Activated naive CD8-positive, alpha-beta T cell treated with anti-CD3 and anti-CD28 coated beads for 36 hours (primary cell): ENCODE data around the gene BMERB1. TPM values are rescaled to one million over a fixed set of nuclear protein-coding genes. Genes with fewer than 3 reads are reported as not detected.
"Not testable (repeated sequence)": the region's sequence is repeated elsewhere in the genome, so short reads cannot be mapped to it uniquely, and the experiment has no call there.

Experiments
- DNase-seq: peaks from one replicate; pipeline ENCODE4 v3.0.0; 2021
- H3K27ac Mint-ChIP-seq: one replicate; pipeline ENCODE4 v1.8.0; 2022; ENCODE audit warnings: mild to moderate bottlenecking, moderate library complexity, mixed read lengths
- H3K27me3 Mint-ChIP-seq: one replicate; pipeline ENCODE4 v1.8.0; 2022; ENCODE audit warnings: mild to moderate bottlenecking, mixed read lengths
- H3K36me3 Mint-ChIP-seq: one replicate; pipeline ENCODE4 v1.8.0; 2021; ENCODE audit warnings: mild to moderate bottlenecking, mixed read lengths
- H3K4me1 Mint-ChIP-seq: one replicate; pipeline ENCODE4 v1.8.0; 2021; ENCODE audit warnings: mixed read lengths
- H3K4me3 Mint-ChIP-seq: one replicate; pipeline ENCODE4 v1.8.0; 2022; ENCODE audit warnings: mild to moderate bottlenecking, moderate library complexity, mixed read lengths
- H3K9me3 Mint-ChIP-seq: one replicate; pipeline ENCODE4 v1.8.0; 2022; ENCODE audit warnings: mixed read lengths
- total RNA-seq, 2 experiments: library from RNA; stranded (reverse); gene quantifications; one replicate each; pipeline ENCODE4 v1.2.3, GENCODE V29; 2021

Gene BMERB1
- total RNA-seq, 2 experiments from 2014 or later, result 19.9 to 24.8 TPM

GRCh38 chr16:15532825-15533224, 98.4 kb downstream of the BMERB1 start:
- DNase-seq, result no peak
- Mint-ChIP-seq H3K27ac (no peak overlapping the region), H3K4me1 (no peaks in the 10 kb centered on the region), H3K27me3 (no peaks in the 10 kb centered on the region), H3K4me3 (no peak overlapping the region), H3K36me3 (peaks cover 9% of the 10 kb centered on the region), H3K9me3 (no peaks in the 10 kb centered on the region)

GRCh38 chr16:15533386-15533785, 99.0 kb downstream of the BMERB1 start:
- Mint-ChIP-seq H3K9me3 (no peaks in the 10 kb centered on the region), H3K27me3 (no peaks in the 10 kb centered on the region), H3K4me1 (no peaks in the 10 kb centered on the region), H3K4me3 (no peak overlapping the region), H3K27ac (no peak overlapping the region), H3K36me3 (peaks cover 9% of the 10 kb centered on the region)
- DNase-seq, result no peak

GRCh38 chr16:15535772-15536171, 101.4 kb downstream of the BMERB1 start:
- no peaks in the 10 kb centered on the region for H3K4me1 Mint-ChIP-seq
- no peak overlapping the region for H3K4me3 Mint-ChIP-seq
- no peak overlapping the region for H3K27ac Mint-ChIP-seq
- H3K36me3 Mint-ChIP-seq, result peaks cover 9% of the 10 kb centered on the region
- H3K27me3 Mint-ChIP-seq, result no peaks in the 10 kb centered on the region
- no peak for DNase-seq
- H3K9me3 Mint-ChIP-seq, result no peaks in the 10 kb centered on the region

GRCh38 chr16:15536843-15537242, 102.5 kb downstream of the BMERB1 start:
- Mint-ChIP-seq H3K4me3 (no peak overlapping the region), H3K36me3 (peaks cover 9% of the 10 kb centered on the region), H3K4me1 (no peaks in the 10 kb centered on the region), H3K9me3 (no peaks in the 10 kb centered on the region), H3K27ac (no peak overlapping the region), H3K27me3 (no peaks in the 10 kb centered on the region)
- no peak for DNase-seq

GRCh38 chr16:15538507-15538906, 104.1 kb downstream of the BMERB1 start:
- no peaks in the 10 kb centered on the region for H3K4me1 Mint-ChIP-seq
- H3K27ac Mint-ChIP-seq, result no peak overlapping the region
- H3K27me3 Mint-ChIP-seq, result no peaks in the 10 kb centered on the region
- H3K4me3 Mint-ChIP-seq, result no peak overlapping the region
- peaks cover 9% of the 10 kb centered on the region for H3K36me3 Mint-ChIP-seq
- DNase-seq, result no peak
- peaks cover 3% of the 10 kb centered on the region for H3K9me3 Mint-ChIP-seq

GRCh38 chr16:15539197-15539596, 104.8 kb downstream of the BMERB1 start:
- H3K4me1 Mint-ChIP-seq, result no peaks in the 10 kb centered on the region
- H3K36me3 Mint-ChIP-seq, result peaks cover 9% of the 10 kb centered on the region
- H3K9me3 Mint-ChIP-seq, result peaks cover 3% of the 10 kb centered on the region
- DNase-seq, result no peak
- no peak overlapping the region for H3K4me3 Mint-ChIP-seq
- H3K27ac Mint-ChIP-seq, result no peak overlapping the region
- no peaks in the 10 kb centered on the region for H3K27me3 Mint-ChIP-seq

- Mint-ChIP-seq H3K27me3 (no peaks in the 10 kb centered on the region), H3K9me3 (peaks cover 3% of the 10 kb centered on the region), H3K4me3 (no peak overlapping the region), H3K27ac (no peak overlapping the region), H3K36me3 (no peaks in the 10 kb centered on the region), H3K4me1 (peaks cover 3% of the 10 kb centered on the region)
- DNase-seq, result no peak
Observed at GRCh38 chr16:15542261-15542660, 107.9 kb downstream of the BMERB1 start.

GRCh38 chr16:15542734-15543347, 108.5 kb downstream of the BMERB1 start:
- H3K4me1 Mint-ChIP-seq, result peaks cover 3% of the 10 kb centered on the region
- no peak for DNase-seq
- H3K4me3 Mint-ChIP-seq, result no peak overlapping the region
- H3K27me3 Mint-ChIP-seq, result no peaks in the 10 kb centered on the region
- H3K36me3 Mint-ChIP-seq, result no peaks in the 10 kb centered on the region
- no peak overlapping the region for H3K27ac Mint-ChIP-seq
- peaks cover 3% of the 10 kb centered on the region for H3K9me3 Mint-ChIP-seq

- DNase-seq, result no peak
- peaks cover 3% of the 10 kb centered on the region for H3K4me1 Mint-ChIP-seq
- H3K36me3 Mint-ChIP-seq, result no peaks in the 10 kb centered on the region
- no peak overlapping the region for H3K4me3 Mint-ChIP-seq
- H3K27ac Mint-ChIP-seq, result no peak overlapping the region
- no peaks in the 10 kb centered on the region for H3K27me3 Mint-ChIP-seq
- peaks cover 3% of the 10 kb centered on the region for H3K9me3 Mint-ChIP-seq
Observed at GRCh38 chr16:15544405-15544804, 110.0 kb downstream of the BMERB1 start.

- DNase-seq, result no peak
- no peak overlapping the region for H3K27ac Mint-ChIP-seq
- peaks cover 3% of the 10 kb centered on the region for H3K4me1 Mint-ChIP-seq
- H3K4me3 Mint-ChIP-seq, result no peak overlapping the region
- H3K9me3 Mint-ChIP-seq, result peaks cover 3% of the 10 kb centered on the region
- no peaks in the 10 kb centered on the region for H3K27me3 Mint-ChIP-seq
- no peaks in the 10 kb centered on the region for H3K36me3 Mint-ChIP-seq
Observed at GRCh38 chr16:15545544-15545943, 111.2 kb downstream of the BMERB1 start.

- H3K27me3 Mint-ChIP-seq, H3K4me3 Mint-ChIP-seq, DNase-seq, H3K27ac Mint-ChIP-seq, H3K9me3 Mint-ChIP-seq, H3K4me1 Mint-ChIP-seq, H3K36me3 Mint-ChIP-seq: not testable (repeated sequence)
Observed at GRCh38 chr16:15547072-15547767, 112.8 kb downstream of the BMERB1 start.

GRCh38 chr16:15547768-15548096, 113.3 kb downstream of the BMERB1 start:
- Mint-ChIP-seq H3K27me3 (no peaks in the 10 kb centered on the region), H3K36me3 (no peaks in the 10 kb centered on the region), H3K27ac (no peak overlapping the region), H3K4me3 (no peak overlapping the region), H3K4me1 (peaks cover 8% of the 10 kb centered on the region), H3K9me3 (peaks cover 3% of the 10 kb centered on the region)
- DNase-seq, result no peak

- Mint-ChIP-seq H3K36me3 (no peaks in the 10 kb centered on the region), H3K27ac (no peak overlapping the region), H3K9me3 (no peaks in the 10 kb centered on the region), H3K27me3 (no peaks in the 10 kb centered on the region), H3K4me3 (no peak overlapping the region), H3K4me1 (peaks cover 10% of the 10 kb centered on the region)
- no peak for DNase-seq
Observed at GRCh38 chr16:15548482-15548891, 114.1 kb downstream of the BMERB1 start.

- Mint-ChIP-seq H3K4me1 (peaks cover 12% of the 10 kb centered on the region), H3K27ac (no peak overlapping the region), H3K9me3 (no peaks in the 10 kb centered on the region), H3K4me3 (no peak overlapping the region), H3K36me3 (peaks cover 4% of the 10 kb centered on the region), H3K27me3 (no peaks in the 10 kb centered on the region)
- no peak for DNase-seq
Observed at GRCh38 chr16:15552507-15552906, 118.1 kb downstream of the BMERB1 start.

GRCh38 chr16:15553313-15554088, 119.1 kb downstream of the BMERB1 start:
- Mint-ChIP-seq H3K4me3 (no peak overlapping the region), H3K9me3 (no peaks in the 10 kb centered on the region), H3K36me3 (peaks cover 4% of the 10 kb centered on the region), H3K27ac (no peak overlapping the region), H3K4me1 (peaks cover 12% of the 10 kb centered on the region), H3K27me3 (no peaks in the 10 kb centered on the region)
- no peak for DNase-seq
